ENCODE measurements around the gene TSSC4. TPM values are rescaled to one million over a fixed set of nuclear protein-coding genes. Genes with fewer than 3 reads are reported as not detected.

The TSSC4 gene
- total RNA-seq, 1 donor from 2014 or later, result 51.6 TPM

DNA sequence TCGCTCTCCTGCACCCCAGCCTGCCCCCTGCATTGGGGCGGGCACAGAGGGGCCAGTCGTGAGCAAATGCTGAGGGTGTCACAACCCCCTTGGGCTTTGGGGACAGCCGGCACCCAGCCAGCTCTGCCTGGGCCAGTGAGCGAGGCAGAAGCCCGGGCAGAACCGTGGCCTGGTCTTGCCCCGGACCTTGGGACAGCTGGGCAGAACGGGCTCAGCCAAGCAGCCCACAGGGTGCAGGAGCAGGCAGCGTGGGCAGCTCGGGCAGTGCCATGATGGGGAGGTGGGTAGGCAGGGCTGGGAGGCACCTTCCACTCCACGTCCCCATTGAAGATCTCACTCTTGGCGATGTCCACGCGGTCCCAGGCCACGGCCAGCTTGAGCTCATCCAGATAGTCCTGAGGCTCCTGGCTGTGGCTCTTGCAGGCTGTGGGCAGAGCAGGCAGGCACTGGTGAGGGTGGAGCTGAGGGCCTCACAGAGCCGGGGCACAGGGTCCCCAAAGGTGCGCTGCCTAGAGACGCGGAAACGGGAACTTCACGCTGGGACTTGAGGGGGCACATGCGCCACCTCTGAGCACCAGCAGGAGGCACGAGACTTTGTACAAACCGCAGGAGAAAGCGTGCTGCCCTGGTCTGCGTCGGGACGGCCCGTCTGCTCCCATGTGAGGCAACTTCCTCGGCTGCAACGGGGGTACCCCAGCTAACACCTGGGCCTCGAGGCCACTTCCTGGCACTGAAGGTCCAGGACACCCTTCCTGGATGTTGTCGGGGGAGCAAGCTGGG, 15.2 kb downstream of the TSSC4 start:
- intact Hi-C loops (cut with micrococcal nuclease), result no loop called here

DNA sequence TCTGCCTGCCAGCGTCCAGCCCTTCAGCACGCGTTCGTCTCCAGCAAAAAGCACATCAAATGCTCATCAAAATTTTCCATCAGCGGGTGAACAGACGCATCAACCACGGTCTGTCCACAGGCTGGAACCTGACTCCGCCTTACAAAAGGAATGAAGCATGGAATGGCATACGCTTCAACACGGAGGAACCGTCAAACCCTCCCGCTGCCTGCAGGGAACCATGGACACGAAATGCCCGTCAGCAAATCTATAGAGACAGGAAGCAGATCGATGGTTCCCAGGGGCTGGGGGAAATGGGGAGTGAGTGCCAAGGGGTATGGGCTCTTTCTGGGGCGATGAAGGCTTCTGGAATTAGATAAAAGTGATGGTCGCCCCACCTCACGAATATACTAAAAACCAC, 16.2 kb downstream of the TSSC4 start:
- intact Hi-C loops (cut with micrococcal nuclease), result no loop called here

DNA sequence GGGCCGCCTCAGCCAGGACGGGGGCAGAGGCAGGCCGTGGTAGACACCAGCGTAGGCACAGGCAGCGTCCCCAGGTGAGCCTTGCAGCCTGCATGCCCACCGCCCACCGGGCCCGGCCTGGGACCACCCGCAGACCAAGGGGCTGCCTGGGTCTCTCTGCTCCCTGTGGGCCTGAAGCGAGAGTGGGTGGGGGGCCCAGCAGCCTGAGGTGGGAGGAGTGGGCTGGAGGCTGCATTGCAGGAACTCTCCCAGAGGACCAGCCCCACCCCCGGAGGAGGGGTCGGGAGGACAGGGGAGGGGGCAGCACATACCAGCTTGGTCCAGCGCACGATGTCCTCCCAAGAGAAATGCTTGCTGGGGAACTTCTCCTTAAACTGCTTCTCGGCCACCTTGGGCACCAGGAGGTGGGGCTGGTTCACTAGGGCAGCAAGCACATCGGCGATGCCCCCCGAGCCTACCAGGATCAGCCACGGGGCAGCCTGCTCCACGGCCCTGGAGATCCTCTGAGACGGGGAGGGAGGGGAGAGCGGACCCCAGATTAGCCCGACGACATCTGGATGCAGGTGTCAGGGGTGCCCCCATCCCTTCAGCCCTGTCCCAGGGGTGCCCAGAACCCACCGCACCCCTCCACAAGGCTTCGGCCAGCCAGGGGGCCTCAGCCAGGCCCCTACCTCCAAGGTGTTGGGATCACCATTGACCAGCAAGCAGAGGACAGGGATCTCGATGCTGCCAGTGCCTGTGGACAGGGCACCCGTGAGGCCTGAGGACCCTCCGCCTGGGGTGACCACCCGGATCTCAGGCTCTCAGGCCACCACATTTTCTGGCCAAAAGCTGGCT, 17.5 kb downstream of the TSSC4 start:
- intact Hi-C loops (cut with micrococcal nuclease), result no loop called here

DNA sequence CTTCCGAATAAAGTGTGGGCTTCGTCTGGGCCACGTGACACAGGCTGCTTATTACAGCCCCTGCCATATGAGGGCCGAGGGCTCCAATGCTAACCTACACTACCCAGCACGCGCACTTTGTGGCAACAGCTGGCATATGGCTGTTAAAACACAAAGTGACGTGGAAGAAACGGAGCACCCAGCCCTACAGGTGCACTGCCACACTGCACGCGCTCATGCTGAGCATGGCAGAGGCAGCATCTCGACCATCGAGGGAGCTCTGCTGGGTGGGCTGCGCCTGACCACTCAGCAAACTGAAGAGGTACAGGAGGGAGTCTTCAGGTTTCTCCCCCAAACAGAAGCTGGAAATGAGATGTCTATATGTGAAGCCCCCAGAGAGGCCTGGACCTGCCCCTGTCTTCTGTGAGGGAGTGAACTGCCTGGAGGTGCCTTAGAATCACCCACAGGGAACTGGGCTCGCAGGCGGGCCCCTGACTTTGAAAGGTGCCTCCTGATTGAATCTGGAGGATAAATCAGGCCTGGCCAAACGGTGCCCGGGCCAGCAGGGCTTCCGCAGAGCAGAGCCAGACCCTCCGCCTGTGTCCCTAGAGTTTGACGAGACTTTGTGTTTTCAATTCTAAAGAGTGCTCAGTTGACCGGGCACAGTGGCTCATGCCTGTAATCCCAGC, 18.3 kb downstream of the TSSC4 start:
- intact Hi-C loops (cut with micrococcal nuclease), result loop anchor here (1.0 kb wide), 2 partner anchors 19 to 81 kb away; partner anchors contain the start of gene TSSC4

DNA sequence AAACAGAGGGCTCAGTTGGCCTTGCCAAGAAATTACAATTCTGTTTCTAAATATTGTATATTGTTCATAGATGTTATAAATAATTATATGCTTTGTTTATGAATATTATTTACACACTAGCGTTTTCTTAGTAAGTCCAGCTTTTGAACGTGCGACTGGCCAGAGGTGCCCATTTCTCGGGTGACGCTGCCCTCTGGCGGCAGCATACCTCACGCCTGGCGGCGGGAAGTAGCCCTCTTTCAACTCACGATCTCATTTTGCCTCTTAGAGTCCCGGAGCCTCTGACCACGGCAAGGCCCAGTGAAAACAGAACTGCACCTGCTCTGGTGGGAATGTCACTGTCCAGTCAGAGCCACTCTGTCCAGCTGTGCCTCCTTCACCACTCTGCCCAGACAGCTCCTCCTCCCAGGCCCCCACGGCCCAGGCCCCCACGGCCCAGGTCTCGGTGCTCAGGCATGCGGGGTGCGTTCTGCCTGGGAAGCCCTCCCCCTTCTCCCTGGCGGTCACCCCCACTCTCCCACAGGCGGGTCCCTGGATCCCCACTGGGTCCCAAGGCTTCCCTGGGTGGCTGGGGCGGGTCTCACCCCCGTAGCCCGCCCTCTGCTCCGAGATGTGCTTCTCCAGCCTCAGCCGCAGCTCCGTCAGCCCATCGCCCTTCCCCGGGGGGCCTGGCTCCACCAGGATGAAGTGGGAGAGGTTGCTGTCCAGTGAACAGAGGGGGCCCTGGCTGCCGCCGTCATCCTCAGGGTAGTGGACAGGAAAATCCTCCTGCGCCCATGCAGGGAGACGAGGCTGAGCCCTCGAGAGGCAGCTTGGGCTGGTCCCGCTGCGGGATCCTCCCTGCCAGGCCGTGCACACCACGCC, 19.3 kb downstream of the TSSC4 start:
- intact Hi-C loops (cut with micrococcal nuclease), result loop anchor here (1.0 kb wide), 4 partner anchors 20 to 254 kb away; partner anchors contain the start of gene TSSC4

DNA sequence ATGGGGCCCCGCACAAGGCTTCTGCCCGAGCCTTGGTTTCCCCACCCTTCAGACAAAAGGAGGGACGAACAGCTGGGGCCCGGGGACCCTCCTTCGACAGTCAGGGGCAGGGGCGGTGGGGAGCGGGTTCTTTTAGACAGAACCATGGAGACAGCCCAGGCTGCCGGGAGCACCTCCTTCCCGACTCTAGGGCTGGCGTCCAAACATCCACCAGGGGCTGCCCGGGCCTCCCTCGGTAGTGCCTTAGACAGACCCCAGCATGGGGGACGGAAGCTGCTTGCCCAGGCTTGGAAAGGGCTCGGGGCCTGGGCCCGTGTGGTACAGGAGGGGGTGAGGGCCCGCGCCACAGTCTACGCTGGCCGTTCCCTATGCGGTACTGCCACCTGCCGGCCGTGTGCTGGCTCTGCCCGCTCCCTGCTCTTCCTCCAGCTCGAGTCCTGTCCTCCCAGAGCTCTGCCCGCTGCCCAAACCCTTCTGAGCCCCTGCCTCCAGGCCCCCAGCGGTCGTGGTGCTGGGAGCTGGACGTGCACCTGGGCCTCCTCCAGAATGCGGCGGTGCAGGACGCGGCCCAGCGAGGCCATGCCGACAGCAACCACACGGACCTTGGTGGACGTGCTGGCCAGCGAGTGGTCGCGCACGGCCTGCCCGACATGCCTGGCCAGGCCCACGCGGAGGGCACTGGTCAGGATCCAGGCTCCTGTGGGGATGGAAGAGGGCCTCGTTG, 20.1 kb downstream of the TSSC4 start:
- intact Hi-C loops (cut with micrococcal nuclease), result loop anchor here (1.0 kb wide), 2 partner anchors 115 to 254 kb away; no protein-coding TSS in a partner anchor

DNA sequence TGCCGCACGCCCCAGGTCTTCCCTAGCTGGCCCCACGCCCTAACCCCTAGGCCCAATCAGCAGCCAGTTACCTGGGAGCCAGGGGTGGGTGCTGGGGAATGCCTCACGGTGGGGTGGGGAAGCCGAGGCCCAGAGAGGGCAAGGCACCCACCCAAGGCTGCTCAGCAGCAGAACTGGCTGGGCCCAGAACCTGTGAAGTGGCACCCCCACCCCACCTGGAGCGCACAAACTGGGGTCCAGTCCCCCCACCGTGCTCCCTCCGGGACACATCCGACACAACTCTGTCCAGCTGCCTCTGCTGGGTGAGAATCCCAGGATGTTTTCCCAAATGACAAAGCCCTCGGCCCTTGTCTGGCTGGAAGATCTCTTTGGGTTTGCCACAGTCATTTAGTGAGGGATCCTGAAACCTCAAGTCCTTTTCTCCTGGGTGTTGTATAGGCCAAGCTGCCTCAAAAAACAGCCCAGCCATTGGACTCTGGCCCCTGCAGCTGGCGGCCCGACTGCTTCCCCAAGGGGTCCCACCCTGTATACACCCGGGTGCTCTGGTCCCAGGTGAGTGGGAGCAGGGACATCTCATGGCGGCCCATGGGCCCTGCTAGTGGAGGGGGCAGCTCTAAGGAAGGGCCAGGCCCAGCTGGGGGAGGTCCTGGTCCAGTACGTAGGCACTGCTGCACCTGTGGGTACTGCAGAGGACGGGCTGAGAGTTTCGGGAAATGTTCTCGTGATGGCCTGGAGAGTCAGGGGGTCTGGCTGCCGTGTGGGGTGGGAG, 20.9 kb downstream of the TSSC4 start:
- intact Hi-C loops (cut with micrococcal nuclease), result no loop called here

DNA sequence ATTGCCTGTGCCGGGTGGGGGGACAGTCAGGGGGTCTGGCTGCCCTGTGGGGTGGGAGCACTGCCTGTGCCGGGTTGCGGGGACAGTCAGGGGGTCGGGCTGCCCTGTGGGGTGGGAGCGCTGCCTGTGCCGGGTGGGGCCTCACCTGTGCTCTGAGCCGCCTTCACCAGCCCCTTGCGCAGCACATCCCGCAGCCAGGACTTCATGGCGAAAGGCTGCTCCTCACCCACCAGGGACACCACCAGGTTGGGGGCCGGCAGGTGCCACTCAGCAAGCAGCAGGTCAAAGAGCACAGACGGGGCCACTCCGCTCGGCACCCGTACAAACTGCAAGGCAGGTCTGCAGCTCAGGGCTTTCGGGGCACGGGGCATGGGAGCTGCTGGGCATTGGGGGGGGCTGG, 21.4 kb downstream of the TSSC4 start:
- intact Hi-C loops (cut with micrococcal nuclease), result no loop called here

DNA sequence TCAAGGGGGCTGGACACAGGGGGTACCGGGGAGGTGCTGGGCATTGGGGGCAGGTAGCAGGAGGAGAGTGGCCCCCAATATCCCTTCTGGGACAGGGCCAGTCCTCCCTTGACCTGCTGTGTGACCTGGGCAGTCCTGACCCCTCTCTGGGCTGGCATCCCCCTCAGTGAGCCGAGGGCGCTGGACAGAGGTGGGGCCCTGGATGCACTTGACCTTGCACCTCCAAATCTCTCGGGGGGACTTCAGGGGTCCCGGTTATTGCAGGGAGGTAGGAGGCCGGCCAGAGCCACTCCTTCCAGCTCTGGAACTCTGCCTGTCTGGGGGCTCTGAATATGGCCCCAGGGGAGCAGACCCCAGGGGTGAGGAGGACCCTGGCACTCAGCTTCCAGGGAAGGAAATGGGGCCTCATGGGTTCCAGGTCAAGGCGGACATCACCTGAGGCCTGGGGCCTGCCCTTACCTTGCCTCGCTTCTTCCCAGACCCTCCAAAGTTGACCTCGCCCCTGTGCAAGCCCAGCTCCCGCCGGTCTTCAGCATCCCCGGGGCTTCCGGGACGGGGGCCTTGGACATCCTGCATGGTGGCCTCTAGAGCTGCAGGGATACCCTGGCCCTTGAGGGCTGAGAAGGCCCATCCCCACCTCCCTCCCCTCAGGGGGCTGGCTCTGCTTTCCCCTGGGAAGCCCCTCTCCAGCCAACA, 22.1 kb downstream of the TSSC4 start:
- intact Hi-C loops (cut with micrococcal nuclease), result no loop called here

DNA sequence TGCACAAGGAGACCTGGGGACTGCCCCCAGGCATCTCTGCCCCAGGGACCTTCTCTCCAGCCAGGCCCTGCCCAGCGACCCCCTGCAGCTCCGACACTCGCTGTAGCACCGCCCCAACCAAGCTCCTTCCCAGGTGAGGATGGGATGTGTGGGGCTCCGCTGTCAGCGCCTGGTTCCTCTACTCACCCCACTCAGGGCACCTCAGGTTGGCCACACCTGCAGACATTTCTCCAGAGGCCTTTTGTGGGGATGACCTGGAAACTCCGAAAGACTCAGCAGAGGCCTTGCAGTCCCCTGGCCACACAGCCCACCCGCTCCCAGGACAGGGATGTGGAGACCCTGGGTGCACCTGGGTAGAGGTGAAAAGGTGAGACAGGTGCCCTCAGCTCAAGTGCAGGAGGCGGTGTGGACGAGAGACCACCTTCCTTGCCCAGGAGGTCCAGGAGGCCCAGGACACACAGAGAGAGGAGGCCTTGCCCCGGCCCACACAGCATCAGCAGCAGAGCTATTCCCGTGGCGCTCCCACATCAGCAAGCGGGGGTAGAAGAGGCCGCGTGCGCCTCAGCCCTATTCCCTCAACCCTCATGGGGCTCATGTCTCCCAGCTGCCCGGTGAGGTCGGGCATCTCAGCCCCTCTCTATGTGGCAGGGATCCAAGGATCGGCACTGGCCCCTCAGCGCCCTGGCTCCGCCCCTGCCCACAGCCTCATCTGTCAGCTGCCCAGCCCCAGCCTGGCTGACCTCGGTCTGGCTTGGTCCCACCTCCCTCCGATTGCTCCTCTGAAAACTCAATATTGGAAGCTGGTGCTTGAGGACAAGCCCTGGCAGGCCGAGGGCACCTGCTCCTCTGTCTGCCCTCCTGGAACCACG, 22.8 kb downstream of the TSSC4 start:
- intact Hi-C loops (cut with micrococcal nuclease), result no loop called here

DNA sequence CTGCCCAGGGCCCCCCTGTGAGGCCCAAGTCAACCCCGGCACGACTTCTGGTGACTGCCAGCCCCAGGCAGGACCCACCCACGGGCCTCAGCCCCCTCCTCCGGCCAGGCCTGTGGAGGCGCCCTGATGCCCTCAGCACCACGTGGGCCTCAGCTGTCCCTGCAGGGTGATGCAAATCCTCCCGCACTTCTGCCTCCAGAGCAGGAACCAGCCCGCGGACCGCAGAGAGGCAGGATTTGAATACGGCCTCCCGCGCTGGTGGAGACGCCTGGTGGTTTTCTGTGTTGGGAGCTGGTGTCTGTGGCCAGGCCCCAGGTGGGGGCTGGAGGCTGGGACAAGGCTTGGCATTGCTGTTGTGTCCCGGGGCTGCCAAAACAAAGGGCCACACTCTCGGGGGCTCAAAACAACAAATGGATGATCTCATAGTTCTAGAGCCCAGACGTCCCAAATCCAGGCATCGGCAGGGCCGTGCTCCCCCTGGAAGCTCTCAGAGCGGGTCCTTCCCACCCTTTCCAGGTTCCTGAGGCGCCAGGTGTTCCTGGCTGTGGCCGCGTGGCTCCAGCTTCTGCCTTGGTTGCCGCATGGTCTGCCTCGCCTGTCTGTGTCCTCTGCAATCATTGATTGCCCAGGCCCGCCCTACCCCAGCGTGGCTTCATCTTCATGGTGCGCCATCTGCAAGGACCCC, 24.4 kb downstream of the TSSC4 start:
- intact Hi-C loops (cut with micrococcal nuclease), result no loop called here

DNA sequence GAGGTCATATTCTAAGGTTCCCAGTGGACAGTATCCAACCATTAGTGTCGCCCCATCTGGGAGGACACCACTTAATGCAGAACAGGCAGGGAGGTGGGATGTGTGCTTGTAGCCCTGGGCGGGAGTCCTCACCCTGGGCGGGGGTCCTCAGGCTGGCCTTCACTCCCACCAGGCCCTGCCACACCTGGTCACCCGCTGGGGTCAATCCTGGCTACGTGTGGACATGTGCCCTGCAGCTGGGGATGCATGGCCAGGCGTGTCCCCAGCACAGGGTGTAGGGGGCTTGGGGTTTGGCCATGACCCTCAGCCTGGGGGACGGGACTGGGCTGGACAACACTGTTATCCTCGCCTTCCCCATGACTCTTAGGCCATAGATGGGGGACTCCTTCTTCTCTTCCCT, 25.0 kb downstream of the TSSC4 start:
- intact Hi-C loops (cut with micrococcal nuclease), result no loop called here

DNA sequence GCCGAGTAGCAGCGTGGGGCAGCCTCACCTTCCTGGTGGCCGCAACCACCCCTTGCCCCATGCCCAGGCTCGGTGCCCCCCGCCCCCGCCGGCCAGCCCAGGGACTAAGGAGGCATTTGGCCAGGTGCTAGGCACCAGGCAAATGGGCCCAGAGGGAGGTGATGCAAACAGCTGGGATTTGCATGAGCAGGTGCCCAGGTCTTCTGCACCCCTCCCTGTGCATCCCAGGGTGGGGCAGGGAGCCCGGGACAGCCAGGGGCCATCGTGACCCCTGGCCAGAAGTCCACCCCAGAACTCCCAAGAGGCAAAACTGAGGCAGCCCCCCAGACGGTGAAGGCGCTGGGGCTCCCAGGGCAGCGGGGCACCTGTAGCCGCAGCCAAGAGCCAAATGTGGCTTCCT, 25.7 kb downstream of the TSSC4 start:
- intact Hi-C loops (cut with micrococcal nuclease), result no loop called here

DNA sequence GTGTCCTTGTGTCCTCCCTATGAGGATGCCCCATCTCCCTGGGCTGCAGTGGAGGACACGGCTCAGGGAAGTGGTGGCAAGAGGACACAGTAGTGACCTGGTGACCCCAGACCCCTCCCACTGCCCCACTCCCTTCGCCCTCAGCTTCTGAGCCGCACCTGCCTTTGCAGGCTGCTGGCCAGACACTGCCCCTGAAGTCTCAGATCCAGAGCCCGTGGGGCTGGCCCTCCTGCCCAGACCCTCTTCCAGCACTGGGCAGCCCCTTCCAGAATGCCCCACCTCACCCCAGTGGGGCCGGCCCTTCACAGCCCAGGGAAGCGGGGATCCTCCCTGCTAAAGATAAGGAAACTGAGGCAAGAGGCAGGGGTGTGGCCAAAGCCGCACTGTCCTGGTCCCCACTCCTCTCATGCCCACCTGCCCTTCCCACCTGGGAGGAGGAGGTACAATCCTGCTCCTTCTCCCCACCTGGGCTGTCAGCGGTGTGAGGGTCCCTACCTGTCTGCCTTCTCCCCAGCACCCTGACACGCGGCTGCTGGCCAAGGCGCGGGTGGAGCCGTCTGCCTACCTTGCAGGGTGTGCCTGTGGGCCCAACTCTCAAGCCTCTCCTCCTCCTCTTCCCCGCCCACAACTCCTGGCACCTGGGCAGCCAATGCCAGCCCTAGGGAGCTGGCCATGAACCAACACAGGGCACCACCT, 26.4 kb downstream of the TSSC4 start:
- intact Hi-C loops (cut with micrococcal nuclease), result no loop called here

DNA sequence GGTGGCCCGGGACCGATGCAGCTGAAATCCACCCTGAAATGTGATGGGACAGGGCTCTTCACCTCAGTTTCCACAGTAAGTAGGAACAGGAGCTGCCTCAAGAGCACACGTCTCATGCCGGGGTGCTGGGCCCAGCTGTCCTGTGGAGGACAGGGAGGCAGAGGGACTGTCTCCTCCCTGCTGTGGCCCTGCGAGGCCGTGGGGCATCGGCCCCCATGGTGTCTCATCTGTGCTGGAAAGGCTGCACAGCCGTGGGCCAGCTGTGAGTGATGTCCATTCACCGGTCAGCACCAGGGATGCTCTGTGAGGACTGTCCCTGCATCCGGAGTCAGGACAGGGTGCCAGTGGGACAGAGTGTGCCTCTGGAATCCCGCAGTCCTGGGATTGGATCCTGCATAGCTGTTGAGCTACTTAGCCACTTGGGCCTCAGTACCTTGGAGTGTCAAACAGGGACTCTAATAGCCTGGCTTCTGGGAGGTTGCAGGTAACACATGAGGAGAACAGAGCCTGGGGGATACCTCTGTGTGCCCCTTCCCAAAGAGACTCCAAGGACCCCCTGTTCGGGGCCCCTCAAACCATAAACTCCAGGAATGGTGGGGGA, 27.3 kb downstream of the TSSC4 start:
- intact Hi-C loops (cut with micrococcal nuclease), result loop anchor here (1.0 kb wide), 3 partner anchors 460 to 663 kb away; no protein-coding TSS in a partner anchor

DNA sequence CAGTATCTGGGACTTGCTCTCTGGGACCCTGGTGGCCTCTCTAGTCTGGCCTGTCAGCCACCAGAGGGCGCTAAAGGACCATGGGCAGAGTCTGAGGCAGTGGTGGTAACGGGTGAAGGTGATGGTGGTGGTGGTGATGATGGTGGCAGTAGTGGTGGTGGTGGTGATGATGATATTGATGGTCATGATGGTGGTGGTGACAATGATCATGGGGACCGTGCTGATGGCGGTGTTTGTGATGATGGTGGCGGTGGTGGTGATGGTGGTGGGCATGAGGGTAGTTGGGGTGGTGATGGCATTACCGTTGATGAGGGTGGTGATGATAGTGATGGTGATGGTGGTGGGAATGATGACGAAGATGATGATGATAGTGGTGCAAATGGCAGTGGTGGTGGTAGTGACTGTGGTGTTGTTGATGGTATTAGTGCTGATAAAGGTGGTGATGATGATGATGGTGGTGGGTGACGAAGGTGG, 27.8 kb downstream of the TSSC4 start:
- intact Hi-C loops (cut with micrococcal nuclease), result loop anchor here (1.0 kb wide), 3 partner anchors 460 to 663 kb away; no protein-coding TSS in a partner anchor

Data from T-helper 1 cell treated with Interleukin-12 subunit alpha and Interleukin-12 subunit beta and Interleukin-4 antibody, amounts not matched to agents 30 ng/mL and 1 ng/mL, for 36 hours (primary cell).